GM23338 (cell line): ENCODE measurements around the gene GPR22. TPM values are rescaled to one million over a fixed set of nuclear protein-coding genes. Genes with fewer than 3 reads are reported as not detected.

Source experiments
- ATAC-seq: fragments of 200-7000 bp; cut with Tn5 transposase; 3 replicates; pipeline ENCODE4 v1.9.1; 2020
- DNase-seq: peaks from one replicate; pipeline ENCODE4 v3.0.0-alpha.2; 2015; ENCODE audit warnings: low spot score
- H2AFZ ChIP-seq: fragments of 200-600 bp; sonication (generic); 2 replicates; pipeline ENCODE4 v1.8.0; 2016; ENCODE audit warnings: antibody characterized with exemption, mild to moderate bottlenecking, moderate library complexity
- H3F3A ChIP-seq: fragments of 200-600 bp; sonication (generic); replicated peaks from 2 replicates; pipeline ENCODE4 v1.8.0; 2017; ENCODE audit warnings: antibody characterized with exemption, mixed run types, low read depth
- H3K27ac ChIP-seq: fragments of 200-600 bp; sonication (generic); 2 replicates; pipeline ENCODE4 v1.6.1; 2016; ENCODE audit warnings: low read depth
- H3K27me3 ChIP-seq: fragments of 200-600 bp; sonication (generic); 2 replicates; pipeline ENCODE4 v1.8.0; 2016; ENCODE audit warnings: mild to moderate bottlenecking, mixed run types, moderate library complexity; ENCODE audit not compliant: insufficient read depth
- H3K36me3 ChIP-seq: fragments of 200-600 bp; sonication (generic); 2 replicates; pipeline ENCODE4 v1.8.0; 2016; ENCODE audit warnings: mild to moderate bottlenecking; ENCODE audit not compliant: insufficient read depth
- H3K4me1 ChIP-seq: fragments of 200-600 bp; sonication (generic); 2 replicates; pipeline ENCODE4 v1.8.0; 2016; ENCODE audit warnings: mild to moderate bottlenecking, moderate library complexity; ENCODE audit not compliant: insufficient read depth
- H3K4me2 ChIP-seq: fragments of 200-600 bp; sonication (generic); 2 replicates; pipeline ENCODE4 v1.7.1; 2017; ENCODE audit warnings: mixed run types
- H3K4me3 ChIP-seq: fragments of 200-600 bp; sonication (generic); 2 replicates; pipeline ENCODE4 v1.6.1; 2016; ENCODE audit warnings: mixed run types
- H3K79me2 ChIP-seq: fragments of 200-600 bp; sonication (generic); replicated peaks from 2 replicates; pipeline ENCODE4 v1.8.0; 2017; ENCODE audit warnings: mild to moderate bottlenecking; ENCODE audit not compliant: insufficient read depth
- H3K9me2 ChIP-seq: fragments of 200-600 bp; sonication (generic); 2 replicates; pipeline ENCODE4 v1.8.0; 2017; ENCODE audit not compliant: insufficient read depth
- H4K20me1 ChIP-seq: fragments of 200-600 bp; sonication (generic); replicated peaks from 2 replicates; pipeline ENCODE4 v1.8.0; 2017; ENCODE audit warnings: mild to moderate bottlenecking; ENCODE audit not compliant: insufficient read depth
- H3K27ac Mint-ChIP-seq: 2 replicates; pipeline ENCODE4 v1.8.0; 2020; ENCODE audit warnings: inconsistent platforms, mild to moderate bottlenecking, moderate library complexity, mixed read lengths
- H3K27me3 Mint-ChIP-seq: 3 replicates; pipeline ENCODE4 v1.8.0; 2022; ENCODE audit warnings: low read depth, mild to moderate bottlenecking, moderate library complexity, mixed read lengths, inconsistent platforms; ENCODE audit not compliant: insufficient read depth, poor library complexity
- H3K36me3 Mint-ChIP-seq: 3 replicates; pipeline ENCODE4 v1.8.0; 2021; ENCODE audit warnings: low read depth, mild to moderate bottlenecking, inconsistent platforms, moderate library complexity, mixed read lengths
- H3K4me1 Mint-ChIP-seq: 3 replicates; pipeline ENCODE4 v1.8.0; 2020; ENCODE audit warnings: mild to moderate bottlenecking, inconsistent platforms, mixed read lengths
- H3K4me3 Mint-ChIP-seq: 3 replicates; pipeline ENCODE4 v1.8.0; 2021; ENCODE audit warnings: moderate library complexity, mild to moderate bottlenecking, inconsistent platforms, mixed read lengths
- H3K9me3 Mint-ChIP-seq: 3 replicates; pipeline ENCODE4 v1.8.0; 2020; ENCODE audit warnings: moderate library complexity, mild to moderate bottlenecking, inconsistent platforms, mixed read lengths
- CREB1 ChIP-seq: fragments of 250-450 bp; sonication (Bioruptor Pico); IDR thresholded peaks from 2 replicates; pipeline ENCODE4 v1.5.0; 2020; ENCODE audit warnings: low read depth, mild to moderate bottlenecking, moderate library complexity
- EZH2 ChIP-seq: fragments of 200-600 bp; sonication (generic); IDR thresholded peaks from one replicate; pipeline ENCODE4 v1.8.0; 2017; ENCODE audit warnings: antibody characterized with exemption, mild to moderate bottlenecking, low read depth; ENCODE audit not compliant: unreplicated experiment
- JUNB ChIP-seq: IDR thresholded peaks from one replicate; pipeline ENCODE4 v1.6.1; 2016; ENCODE audit warnings: antibody characterized with exemption; ENCODE audit not compliant: unreplicated experiment
- REST ChIP-seq: IDR thresholded peaks from one replicate; pipeline ENCODE4 v1.6.1; 2018; ENCODE audit warnings: antibody characterized with exemption; ENCODE audit not compliant: unreplicated experiment
- ZNF331 ChIP-seq: fragments of 250-450 bp; sonication (Bioruptor Pico); IDR thresholded peaks from 2 replicates; pipeline ENCODE4 v1.5.0; 2020; ENCODE audit warnings: low read depth, mild to moderate bottlenecking, moderate library complexity
- ZNF462 ChIP-seq: fragments of 250-450 bp; sonication (Bioruptor Pico); IDR thresholded peaks from 2 replicates; pipeline ENCODE4 v1.5.0; 2020; ENCODE audit warnings: mild to moderate bottlenecking, moderate library complexity
- polyA plus RNA-seq: library from polyadenylated mRNA; unstranded; fragments of >200 nt; fragmentation: Nextera tagmentation; extraction: Ambion mirVana; gene quantifications from 2 replicates; pipeline ENCODE4 v1.2.1, GENCODE V29; 2016
- total RNA-seq: library from RNA; depleted of rRNA; stranded (reverse); fragments of >200 nt; shearing (Covaris generic); gene quantifications from 2 replicates; pipeline ENCODE4 v1.2.3, GENCODE V29; 2014
- TF ChIP-seq, protein P1 (sequence below): IDR thresholded peaks from 2 replicates; pipeline ENCODE4 v1.6.1; 2016; ENCODE audit warnings: antibody characterized with exemption

GPR22 gene
- total and polyA plus RNA-seq, 2 experiments from 2014 or later: 3.4 TPM; not detected in 1

DNA sequence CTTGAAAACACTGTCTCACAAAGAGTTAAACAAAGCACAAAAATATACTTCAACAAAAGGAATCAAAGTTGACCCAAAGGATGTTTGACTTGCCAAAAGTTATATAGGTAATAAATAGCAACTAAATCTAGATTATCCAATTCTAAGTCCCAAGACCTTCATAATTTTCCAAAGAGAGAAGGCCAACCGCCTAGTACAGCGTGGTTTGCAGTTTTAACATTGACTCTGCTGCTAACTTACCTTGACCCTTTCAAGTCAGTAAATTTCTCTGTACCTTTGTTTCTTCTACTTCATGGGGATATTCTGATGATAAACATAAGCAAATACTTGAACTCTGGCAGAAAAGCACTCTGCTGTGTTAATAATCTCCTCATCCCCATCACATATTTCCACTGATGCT lies 1.9 kb upstream of the GPR22 start (continued):
- TF ChIP-seq, protein P1, sequence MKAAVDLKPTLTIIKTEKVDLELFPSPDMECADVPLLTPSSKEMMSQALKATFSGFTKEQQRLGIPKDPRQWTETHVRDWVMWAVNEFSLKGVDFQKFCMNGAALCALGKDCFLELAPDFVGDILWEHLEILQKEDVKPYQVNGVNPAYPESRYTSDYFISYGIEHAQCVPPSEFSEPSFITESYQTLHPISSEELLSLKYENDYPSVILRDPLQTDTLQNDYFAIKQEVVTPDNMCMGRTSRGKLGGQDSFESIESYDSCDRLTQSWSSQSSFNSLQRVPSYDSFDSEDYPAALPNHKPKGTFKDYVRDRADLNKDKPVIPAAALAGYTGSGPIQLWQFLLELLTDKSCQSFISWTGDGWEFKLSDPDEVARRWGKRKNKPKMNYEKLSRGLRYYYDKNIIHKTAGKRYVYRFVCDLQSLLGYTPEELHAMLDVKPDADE: no peak
- TF ChIP-seq ZNF462 (no peak), ZNF331 (CRISPR knock-in tag) (no peak), JUNB (no peak), EZH2 (no peak), CREB1 (no peak)

DNA sequence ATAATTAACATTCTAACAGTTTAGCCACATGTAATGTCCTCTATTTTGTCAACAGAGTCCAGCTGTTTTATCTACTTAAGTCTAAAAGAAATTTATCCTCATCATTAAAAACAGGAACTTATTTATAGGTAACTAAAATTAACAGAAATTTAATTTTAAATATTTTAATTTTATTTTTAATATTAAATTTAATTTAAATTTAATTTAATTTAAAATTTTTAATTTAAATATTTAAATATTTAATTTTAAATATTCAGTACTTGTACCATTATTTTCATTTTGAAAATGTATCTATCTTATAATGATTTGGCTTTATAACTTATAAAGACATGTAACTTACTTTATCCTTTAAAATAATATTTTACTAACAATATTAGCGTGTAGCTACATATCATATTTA lies 1.0 kb upstream of the GPR22 start:
- ATAC-seq (no peak), DNase-seq (no peak)
- Histone ChIP-seq H3K4me2 (no peak overlapping the region), H2AFZ (no peak overlapping the region), H3K27ac (no peak overlapping the region), H3F3A (no peaks in the 10 kb centered on the region), H3K36me3 (no peaks in the 10 kb centered on the region), H3K4me3 (no peak overlapping the region), H4K20me1 (no peaks in the 10 kb centered on the region), H3K9me2 (no peaks in the 10 kb centered on the region), H3K27me3 (no peaks in the 10 kb centered on the region), H3K79me2 (no peaks in the 10 kb centered on the region), H3K4me1 (0 out of 2 replicates have a peak, but pooled peaks cover 7% of the 10 kb centered on the region)
- Mint-ChIP-seq H3K4me1 (peaks cover 24% of the 10 kb centered on the region), H3K4me3 (no peak overlapping the region), H3K27ac (no peak overlapping the region), H3K27me3 (no peaks in the 10 kb centered on the region), H3K9me3 (no peaks in the 10 kb centered on the region), H3K36me3 (no peaks in the 10 kb centered on the region)
- TF ChIP-seq REST: no peak
